HCEC 1CT (cell line): ENCODE measurements around the gene CDH13.

ENCODE experiments used
- DNase-seq: peaks from one replicate; pipeline ENCODE4 v3.0.0-alpha.2; 2017

CDH13 gene

DNA sequence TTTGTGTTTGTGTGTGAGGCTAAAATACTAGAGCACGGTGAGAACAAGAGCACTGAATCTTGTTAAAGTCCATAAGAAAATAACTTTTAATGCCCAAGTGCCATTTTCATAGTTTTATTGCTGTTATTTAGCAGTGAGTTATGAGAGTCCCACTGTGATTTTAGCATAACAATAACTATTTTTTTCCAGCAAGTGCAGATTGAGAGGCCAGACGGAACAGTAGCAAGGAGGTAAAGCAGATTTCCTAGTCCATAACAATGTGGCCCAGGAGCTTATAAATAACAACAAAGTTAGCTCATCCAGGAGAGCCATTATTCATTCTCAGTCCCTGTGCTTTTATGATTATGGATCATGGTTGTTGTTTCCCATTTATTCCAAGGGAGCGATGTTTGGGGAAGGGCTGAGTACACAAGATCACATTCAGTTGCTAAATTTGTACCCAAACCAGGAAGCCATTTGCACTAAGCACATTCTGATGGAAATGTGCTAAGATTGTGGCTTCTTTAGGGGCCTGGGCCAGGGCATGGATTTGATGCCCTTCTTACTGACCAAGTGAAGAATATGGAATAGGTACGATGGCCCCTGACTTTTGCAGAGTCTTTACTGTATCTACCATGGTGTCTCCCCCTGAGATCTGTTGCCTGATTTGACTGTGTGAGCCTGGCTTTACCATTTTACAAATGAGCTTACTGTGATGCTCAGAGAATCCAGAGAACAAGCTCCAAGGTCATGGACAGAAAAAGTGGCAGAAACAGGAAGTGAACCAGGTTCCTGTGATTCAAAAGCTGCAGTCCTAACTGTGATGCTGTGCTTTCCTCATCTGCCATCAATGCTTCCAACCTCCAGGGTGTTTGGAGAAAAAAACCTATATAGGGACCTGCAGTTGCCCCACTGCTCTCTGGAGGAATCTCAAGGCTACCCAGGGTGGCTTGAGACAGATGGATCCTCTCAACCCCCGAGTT lies 976.3 kb downstream of the CDH13 start:
- DNase-seq: no peak

DNA sequence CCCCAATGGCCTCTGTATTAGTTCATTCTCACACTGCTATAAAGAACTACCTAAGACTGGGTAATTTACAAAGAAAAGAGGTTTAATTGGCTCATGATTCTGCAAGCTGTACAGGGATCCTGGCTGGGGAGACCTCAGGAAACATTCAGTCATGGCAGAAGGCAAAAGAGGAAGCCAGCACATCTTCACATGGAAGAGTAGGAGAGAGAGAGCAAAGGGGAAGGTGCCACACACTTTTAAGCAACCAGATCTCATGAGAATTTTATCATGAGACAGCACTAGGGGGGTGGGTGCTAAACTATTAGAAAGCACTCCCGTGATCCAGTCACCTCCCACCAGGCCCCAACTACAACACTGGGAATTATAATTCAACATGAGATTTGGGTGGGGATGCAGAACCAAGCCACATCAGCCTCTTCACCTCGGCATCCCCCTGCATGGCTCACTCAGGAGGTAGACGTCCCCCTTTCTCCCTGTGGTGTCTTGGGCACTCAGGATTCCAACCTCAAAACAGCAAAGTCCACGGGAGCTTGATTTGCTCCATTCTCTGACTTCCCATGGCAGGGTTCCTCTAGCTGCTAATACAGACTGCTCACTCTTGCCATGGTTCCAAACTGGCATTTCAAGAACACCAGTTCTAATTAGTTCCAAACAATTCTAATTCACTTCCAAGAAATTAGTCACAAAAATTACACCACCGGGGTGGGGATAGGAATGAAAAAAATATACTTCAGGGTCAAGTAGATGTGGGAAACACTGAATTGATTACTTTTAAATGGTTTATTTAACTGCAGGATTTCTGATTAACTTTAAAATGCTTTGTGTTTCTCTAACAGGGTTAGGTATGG lies 977.2 kb downstream of the CDH13 start:
- no peak for DNase-seq

DNA sequence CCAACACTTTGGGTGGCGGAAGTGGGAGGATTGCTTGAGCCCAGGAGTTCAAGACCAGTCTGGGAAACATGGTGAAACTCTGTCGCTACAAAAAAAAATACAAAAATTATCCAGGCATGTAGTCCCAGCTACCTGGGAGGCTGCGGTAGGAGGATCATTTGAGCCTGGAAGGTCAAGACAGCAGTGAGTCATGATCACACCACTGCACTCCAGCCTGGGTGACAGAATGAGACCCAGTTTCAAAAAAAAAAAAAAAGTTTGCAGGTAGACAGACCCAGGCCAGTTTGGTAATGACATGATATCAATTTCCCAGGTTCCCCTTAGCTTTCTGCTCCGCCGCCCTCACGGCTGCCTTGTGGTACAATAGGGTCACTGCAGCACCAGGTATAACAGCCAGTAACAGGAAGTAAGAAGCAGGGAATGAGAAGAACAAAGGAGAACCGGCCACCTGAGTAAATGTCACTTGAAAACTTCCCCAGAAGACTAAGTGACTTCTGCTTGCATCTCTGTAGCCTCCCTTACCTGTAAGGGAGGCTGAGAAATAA lies 979.8 kb downstream of the CDH13 start:
- no peak for DNase-seq

DNA sequence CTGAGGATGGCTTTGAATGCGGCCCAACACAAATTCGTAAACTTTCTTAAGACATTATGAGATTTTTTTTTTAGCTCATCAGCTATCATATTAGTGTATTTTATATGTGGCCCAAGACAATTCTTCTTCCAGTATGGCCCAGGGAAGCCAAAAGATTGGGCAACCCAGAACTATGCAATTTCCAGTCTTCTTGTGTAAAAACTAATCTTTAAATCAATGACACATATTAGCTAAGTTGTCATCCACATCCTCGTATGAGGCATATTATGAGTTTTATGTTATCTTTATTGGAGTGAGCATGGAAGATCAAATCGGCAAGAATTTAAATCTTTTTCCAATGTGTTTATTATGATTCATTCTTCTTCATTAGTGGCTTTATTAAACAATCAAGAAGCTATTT lies 982.4 kb downstream of the CDH13 start:
- DNase-seq: no peak

DNA sequence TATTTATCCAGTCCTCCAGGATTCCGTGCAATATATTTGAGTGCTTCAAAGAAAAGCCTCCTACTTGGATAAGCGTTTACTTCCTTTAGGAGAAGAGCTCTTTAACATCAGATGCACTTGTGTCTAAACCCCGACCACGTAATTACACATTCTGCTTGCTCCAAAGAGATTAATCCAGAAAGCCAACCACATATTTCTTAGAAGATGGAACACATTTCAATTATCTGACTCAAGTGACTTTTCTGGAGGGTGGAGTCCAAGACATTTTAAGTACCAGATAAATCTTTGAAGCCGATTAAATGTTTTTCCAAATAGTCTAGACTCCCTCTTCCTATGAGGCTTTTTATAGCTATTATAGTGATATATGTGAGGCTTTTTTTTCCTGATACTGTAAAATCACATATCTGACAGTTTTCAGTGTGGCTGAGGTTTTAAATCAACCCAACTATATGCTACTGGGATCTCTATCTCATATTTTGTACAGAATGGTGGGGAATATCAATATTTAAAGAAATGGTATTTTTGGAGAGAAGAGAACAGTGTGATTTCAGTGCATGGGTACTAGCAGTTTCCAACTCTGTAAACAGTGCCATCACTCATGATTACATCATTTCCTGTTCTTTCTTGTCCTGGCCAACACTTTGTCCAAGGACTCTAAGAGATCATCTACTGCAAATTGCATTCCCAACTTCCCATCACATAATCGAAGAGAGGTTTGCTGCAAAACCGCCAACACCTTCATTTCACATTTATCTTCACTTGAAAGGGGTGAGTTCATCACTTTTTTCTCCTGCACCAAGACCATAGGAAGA lies 988.6 kb downstream of the CDH13 start:
- peak; percentile 69 for DNase-seq

DNA sequence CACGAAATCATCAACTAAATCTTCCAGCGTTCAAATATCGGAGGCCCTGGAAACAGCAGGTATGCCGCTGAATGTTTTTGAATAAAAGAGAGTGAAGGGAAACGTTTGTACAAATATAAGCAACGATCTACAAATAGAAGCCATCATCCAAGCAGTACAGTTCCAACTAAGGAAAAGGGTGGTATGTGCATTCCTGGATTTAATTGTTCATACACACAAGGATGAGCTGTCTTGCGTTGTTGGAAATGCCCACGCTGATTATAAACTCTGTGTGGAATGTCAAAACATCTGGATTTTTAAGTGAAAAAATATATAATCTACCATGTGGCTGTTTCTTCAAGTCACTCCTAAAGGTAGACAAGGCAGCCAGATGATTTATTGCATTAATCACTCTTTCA lies 989.2 kb downstream of the CDH13 start:
- DNase-seq: peak; percentile 61

DNA sequence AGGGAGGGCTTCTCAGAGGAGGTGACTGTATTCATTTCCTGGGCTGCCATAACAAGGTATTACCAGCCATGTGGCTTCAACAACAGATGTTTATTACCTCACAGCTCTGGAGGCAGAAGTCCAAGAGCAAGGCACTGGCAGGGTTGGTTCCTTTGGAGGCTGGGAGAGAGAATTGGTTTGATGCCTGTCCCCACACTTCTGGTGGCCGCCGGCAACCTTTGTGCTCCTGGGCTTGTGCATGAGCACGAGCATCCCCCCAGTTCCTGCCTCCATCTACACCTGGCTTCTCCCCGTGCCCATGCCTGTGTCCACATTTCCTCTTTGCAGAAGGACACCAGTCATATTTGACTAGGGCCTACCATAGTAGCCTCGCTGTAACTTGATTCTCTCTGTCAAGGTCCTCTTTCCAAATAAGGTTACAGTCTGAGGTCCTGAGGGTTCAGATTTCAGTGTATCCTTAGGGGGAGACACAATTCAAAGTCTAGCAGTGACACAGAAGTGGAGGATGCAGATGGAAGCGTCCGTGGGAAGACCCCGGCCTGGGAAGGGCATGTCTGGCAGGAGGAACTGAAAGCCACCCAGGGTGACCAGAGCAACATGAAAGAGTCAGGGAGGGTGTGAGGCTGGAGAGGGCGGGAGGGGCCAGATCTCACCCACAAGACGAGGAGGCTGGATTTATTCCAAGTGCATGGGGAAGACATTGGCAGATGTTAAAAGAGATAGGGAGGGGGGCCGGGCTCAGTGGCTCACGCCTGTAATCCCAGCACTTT lies 992.8 kb downstream of the CDH13 start:
- DNase-seq: peak; percentile 1

DNA sequence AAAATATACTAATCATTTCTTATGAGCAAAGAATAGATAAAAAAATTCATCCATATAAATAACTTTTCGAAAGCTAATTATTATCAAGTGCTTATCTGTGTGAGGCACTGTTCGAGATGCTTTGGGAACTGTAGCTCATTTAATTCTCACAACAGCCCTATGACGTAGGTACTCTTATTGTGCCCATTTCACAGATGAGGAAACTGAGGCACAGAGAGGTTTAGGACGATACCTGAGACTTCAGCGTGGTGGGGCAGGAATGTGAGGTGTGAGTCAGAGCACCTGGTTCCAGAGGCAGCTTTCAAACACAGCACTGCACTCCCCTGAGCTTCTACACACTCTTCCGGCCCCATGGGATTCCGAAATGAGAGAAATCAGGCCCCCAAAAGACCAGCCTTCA lies 995.2 kb downstream of the CDH13 start:
- DNase-seq: no peak

DNA sequence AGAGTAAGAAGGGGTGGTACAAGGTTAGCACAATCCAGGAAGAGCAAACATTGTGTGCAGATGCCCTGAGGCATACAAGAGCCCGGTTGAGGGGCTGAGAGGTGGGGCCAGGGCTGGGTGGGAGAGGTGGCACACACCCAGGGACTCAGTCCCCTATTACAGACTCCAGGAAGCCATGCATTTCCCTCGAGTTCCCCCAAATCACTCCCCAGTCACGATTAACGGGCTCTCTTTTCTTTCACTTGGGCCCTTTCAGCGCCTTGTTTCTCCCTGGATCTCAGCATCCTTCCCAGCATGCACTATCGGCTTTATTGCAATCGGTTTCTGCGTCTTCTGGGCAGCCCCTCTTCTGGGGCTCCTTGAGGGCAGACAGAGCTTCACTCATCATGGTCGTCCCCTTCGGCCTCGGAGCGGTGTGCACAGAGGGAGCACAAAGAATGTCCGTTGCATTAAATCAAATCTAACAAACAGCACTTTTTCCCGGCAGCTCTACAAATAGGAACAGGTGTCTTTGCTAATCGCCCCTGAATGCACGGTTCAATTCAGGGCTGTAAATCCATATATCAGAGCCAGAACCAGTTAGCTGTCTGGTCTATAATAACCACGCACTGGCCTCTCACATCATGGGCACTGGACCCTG lies 996.4 kb downstream of the CDH13 start:
- DNase-seq: no peak

DNA sequence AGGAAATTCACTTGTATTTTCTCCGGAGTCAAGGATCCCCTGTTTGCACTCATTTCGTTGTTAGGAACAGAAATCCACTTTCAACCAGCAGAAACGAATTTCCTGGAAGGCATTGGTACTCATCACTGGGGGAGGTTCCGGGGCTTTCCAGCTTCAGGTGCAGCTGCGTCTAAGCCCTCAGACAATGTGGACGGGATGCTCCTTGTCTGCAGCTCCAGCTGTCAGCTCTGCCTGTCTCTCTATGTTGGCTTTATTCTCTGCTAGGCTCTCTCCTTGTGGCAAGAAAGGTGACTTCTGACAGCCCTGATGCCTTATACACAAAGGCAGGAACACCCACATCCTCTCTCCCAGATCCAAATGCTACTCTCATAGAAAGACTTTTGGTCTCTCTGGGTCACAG lies 997.1 kb downstream of the CDH13 start:
- no peak for DNase-seq

DNA sequence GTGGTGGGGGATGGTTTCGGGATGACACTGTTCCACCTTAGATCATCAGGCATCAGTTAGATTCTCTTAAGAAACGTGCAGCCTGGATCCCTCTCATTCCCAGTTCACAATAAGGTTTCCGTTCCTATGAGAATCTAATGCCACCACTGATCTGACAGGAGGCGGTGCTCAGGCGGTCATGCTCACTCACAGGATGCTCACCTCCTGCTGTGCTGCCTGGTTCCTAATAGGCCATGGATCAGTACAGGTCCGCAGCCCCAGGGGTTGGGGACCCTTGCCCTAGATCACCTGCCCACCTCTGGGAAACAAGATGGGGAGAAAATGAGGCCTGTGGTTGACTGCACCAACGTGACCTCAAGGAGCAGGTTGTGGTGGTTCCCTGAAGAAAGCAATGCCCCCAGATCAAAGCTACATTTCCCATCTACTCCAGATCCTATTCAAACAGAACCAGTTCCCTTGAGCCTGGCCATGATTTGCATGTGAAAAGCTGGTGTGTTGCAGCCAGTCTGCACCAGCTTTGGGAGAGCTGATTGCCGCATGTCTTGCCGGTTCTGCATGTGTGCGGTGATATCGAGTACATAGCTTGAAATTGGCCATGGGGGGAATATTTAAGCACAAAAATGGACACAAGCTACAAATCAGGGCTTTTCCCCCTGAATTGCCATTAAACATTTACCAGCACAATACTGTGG lies 997.8 kb downstream of the CDH13 start:
- DNase-seq: no peak

DNA sequence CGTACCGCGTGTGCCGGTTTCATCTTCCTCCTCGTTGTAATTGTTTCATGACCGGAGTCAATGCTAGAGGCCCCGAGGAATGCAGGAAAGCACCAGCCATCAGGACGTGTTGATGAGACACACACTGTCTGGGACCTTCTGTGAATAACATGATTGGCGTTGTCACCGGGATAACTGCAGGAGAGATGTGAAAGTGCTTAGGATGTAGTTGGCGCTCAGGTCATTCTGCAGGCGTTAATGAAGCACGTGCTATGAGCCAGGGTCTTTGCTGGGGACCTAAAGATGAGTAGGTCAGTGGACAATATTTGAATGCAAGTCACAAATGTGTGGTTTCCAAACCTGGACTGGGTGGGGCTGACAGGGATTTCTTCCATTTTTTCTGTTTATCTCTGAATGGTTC lies 999.4 kb downstream of the CDH13 start:
- no peak for DNase-seq

DNA sequence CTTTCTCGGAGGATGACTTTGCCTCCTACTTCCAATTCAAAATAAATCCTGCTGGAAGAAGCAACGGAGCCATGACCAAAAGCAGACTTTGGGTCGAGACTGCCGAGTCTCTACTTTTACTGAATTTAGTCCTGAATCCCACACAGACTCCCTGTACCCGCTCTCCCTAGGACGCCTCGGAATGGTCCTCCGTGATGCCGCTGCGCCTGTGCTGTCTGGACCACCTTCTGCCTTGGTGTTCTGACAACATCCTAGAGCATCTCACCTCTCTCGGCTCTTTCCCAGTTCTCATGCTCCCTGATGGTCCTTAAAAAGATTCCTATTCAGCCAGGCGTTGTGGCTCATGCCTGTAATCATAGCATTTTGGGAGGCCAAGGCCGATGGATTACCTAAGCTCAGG lies 999.9 kb downstream of the CDH13 start:
- DNase-seq: no peak

DNA sequence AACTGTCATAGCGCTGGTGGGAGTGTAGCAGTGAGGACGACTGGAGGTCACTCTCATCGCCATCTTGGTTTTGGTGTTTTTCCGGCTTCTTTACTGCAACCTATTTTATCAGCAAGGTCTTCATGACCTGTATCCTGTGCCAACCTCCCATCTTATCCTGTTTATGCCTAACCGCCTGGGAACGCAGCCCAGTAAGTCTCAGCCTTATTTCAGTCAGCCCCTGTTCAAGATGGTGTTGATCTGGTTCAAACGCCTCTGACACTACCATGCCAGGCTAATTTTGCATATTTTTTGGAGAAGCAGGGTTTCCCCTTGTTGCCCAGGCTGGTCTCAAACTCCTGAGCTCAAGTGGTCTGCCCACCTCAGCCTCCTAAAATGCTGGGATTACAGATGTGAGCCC lies 1001.2 kb downstream of the CDH13 start:
- DNase-seq: no peak

DNA sequence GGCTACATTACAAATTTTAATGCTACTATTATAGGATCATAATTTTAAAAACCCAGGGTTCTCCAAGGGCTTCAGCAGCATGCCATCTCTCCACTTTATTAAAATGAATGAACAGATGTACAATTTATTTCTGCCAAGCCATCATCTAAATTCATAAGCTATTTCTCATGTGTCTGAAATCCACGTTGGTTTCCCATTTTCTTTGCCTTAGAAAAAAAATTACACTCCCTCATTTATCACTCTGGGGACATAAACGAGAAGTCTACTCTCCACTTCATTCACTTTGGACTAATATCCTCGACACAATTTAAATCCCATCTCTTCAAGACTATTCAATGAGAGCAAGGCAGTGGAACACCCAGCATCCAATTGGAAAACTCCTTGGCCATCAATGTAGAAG lies 1002.7 kb downstream of the CDH13 start:
- DNase-seq: no peak

DNA sequence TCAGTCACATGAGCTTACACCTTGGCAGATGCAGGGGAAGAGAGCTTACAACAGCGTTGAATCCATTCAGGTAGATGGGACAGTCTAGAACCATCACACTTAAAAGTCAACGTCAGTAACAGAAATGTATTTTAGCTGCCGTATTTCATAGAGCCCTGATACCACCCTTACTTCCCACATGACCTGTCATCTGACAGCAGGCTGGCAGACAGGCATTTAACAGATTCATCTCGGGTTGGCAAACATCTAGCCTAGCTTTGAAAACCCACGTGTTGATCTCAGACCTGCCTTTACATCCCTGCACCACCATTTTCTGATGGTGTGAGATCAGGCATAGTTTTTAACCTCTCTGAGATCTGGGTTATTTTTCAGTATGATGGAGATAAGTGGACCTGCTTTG lies 1003.1 kb downstream of the CDH13 start:
- DNase-seq: no peak

DNA sequence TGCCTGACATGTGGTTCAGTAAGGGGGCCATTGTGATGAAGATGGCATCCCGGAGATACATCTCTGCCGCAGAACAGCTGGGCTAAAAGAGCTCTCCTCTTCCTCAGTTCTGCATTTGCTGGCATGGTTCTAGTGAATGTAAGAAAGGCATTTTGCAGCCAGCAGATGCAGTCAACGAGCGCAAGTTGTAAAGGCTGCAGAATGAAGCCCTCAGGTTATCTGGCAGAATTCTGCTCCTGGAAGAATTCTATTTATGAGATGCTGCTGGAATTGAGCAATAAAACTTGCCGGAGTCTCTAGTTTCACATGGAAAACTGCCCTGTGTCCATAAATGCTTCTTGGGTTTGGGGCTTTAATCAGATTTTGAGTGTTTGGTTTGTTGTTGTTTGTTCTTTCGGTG lies 1004.2 kb downstream of the CDH13 start:
- DNase-seq: no peak

DNA sequence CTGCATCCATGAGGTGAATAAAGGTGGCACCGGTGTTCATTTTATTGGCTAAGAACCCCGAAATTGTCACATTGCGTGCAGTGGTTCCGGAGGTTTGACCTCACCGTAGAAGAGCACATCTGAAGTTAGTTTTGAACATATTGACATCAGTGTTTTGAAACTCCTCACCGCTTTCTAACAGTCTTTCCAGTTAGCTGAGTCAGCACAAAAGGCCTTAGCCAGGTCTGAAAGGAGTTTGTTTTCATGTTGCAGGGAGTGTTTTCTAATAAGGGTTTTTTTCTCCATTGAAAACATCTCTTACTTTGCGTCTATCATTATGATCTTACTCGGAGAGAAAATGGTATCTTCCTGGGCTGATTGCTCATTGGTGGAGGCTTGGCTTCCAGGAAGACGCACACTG lies 1006.5 kb downstream of the CDH13 start:
- no peak for DNase-seq

DNA sequence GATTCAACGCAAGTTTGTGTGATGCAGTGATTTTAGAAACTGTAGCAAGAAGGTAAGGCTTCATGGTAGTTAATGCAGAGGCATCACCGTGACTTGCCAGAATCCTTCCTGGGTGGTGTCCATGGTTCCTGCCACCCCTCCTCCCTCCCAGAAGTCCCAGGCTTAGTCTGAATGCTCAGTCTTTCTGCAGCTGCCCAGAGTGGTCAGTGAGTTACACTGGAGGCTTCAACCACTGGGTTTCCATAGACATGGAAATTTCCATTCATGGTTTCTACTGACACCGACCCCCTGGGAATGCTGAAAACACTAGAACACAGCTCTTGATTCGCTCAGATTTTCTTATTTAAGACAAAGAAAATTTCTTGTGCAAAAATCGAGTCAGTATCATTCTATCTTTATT lies 1021.6 kb downstream of the CDH13 start:
- DNase-seq: no peak

DNA sequence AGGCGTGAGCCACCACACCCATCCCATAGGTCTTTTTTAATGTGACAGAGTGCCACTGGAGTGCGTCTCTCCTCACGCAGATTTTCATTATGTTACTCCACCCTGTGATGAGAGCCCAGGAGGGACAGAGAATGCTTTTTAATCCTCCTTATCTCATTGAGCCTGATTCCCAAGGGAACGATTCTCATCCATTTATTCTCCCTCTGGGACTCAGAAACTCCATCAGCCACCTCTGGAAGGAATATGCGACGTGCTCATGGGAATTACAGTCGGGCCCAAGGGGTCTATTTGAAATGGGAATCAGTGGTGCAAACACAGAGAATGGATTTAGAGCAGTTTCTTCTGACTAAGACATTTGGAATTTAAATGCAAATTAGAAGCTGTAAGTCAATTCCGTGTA lies 1025.1 kb downstream of the CDH13 start:
- no peak for DNase-seq

DNA sequence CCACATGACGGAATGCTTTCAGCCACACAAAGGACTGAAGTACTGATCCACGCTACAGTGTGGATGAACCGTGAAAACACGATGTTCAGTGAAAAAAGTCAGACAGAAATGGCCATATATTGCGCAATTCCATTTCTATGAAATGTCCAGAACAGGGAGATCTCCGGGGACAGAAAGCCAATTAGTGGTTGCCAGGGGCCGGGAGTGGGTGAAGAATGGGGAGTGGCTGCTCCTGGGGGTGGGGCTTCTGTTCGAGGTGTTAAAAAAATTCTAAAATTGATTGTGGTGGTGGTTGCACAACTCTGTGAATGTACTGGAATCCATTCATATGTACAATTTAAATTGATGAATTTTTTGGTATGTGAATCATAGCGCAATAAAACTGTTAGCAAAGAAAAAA lies 1026.2 kb downstream of the CDH13 start:
- DNase-seq: peak; percentile 20
